Sigmoid colon (tissue), 4 donors: ENCODE results near the gene SH3PXD2B.

Source experiments
- POLR2AphosphoS5 ChIP-seq, 4 donors: sonication (generic); formaldehyde crosslinking; IDR thresholded peaks; one replicate each; pipeline ENCODE4 v1.6.1; 2017; ENCODE audit warnings: antibody characterized with exemption in 4 of 4
- TF ChIP-seq, protein P1 (sequence below), 4 experiments: fragments of 450-650 bp in 3 of 4; fragments of 200-600 bp in 1 of 4; IDR thresholded peaks; one replicate each; pipeline ENCODE4 v1.5.1; 2016 to 2019; ENCODE audit warnings: antibody characterized with exemption in 4 of 4, mild to moderate bottlenecking in 3 of 4, moderate library complexity in 2 of 4

DNA sequence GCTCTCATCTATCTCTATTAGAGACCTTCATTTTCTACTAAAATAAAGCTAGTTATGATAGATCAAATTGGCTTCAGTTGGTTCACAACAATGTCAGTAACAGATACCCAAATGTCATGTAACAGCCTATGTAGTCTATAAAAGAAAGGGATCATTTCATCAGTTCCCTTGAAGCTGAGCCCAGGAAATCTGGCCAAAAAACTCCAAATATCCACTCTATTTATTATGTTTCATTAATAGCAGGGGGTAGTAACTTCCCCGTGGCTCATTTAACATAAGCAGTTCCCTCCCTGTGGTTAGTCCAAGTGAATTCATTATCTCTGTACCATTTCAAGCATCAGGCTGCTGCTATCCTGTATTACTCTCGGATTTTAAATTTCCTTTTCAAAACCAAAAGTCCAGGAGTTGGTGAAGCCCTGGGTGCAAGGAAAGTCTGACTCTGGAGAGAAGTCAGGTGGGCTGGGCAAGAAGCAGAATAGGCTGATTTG, 66.0 kb downstream of the SH3PXD2B start:
- TF ChIP-seq, protein P1, sequence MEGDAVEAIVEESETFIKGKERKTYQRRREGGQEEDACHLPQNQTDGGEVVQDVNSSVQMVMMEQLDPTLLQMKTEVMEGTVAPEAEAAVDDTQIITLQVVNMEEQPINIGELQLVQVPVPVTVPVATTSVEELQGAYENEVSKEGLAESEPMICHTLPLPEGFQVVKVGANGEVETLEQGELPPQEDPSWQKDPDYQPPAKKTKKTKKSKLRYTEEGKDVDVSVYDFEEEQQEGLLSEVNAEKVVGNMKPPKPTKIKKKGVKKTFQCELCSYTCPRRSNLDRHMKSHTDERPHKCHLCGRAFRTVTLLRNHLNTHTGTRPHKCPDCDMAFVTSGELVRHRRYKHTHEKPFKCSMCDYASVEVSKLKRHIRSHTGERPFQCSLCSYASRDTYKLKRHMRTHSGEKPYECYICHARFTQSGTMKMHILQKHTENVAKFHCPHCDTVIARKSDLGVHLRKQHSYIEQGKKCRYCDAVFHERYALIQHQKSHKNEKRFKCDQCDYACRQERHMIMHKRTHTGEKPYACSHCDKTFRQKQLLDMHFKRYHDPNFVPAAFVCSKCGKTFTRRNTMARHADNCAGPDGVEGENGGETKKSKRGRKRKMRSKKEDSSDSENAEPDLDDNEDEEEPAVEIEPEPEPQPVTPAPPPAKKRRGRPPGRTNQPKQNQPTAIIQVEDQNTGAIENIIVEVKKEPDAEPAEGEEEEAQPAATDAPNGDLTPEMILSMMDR (IDR thresholded peaks at IDR 0.05), result no peak
- TF ChIP-seq POLR2AphosphoS5 (IDR thresholded peaks at IDR 0.05), result no peak
